Fibroblast of lung (primary cell): ENCODE results near the gene TYRO3. TPM values are rescaled to one million over a fixed set of nuclear protein-coding genes. Genes with fewer than 3 reads are reported as not detected.
A peak's percentile ranks its signal among the peaks of the same experiment; 100 is the strongest.

Experiments
- DNase-seq, 2 donors: peaks; one replicate each; pipeline versions ENCODE4 v3.0.0 to v3.0.0-alpha.2; 2010; ENCODE audit warnings: low read depth in 2 of 2
- H2AFZ ChIP-seq: 2 replicates; pipeline ENCODE4 v1.5.1; 2012; ENCODE audit warnings: low read length, control low read depth, inconsistent platforms
- H3K27ac ChIP-seq: 2 replicates; pipeline ENCODE4 v1.5.1; 2011; ENCODE audit warnings: low read length, control low read depth; ENCODE audit not compliant: insufficient read depth
- H3K27me3 ChIP-seq: 2 replicates; pipeline ENCODE4 v1.5.1; 2011; ENCODE audit warnings: mild to moderate bottlenecking, low read length; ENCODE audit not compliant: control insufficient read depth, insufficient read depth
- H3K36me3 ChIP-seq: 2 replicates; pipeline ENCODE4 v1.5.1; 2011; ENCODE audit warnings: low read length; ENCODE audit not compliant: control insufficient read depth, insufficient read depth
- H3K4me1 ChIP-seq: 2 replicates; pipeline ENCODE4 v1.5.1; 2011; ENCODE audit warnings: low read length; ENCODE audit not compliant: control insufficient read depth, insufficient read depth; ENCODE audit errors: extremely low read depth
- H3K4me2 ChIP-seq: 2 replicates; pipeline ENCODE4 v1.5.1; 2011; ENCODE audit warnings: low read length, control low read depth; ENCODE audit not compliant: insufficient read depth; ENCODE audit errors: extremely low read depth
- H3K4me3 ChIP-seq, 4 experiments: fragments of 200-600 bp in 1 of 4; sonication (generic) in 1 of 4; replicated peaks in 1 of 4; 2 replicates each; pipeline ENCODE4 v1.5.1; 2011 to 2016; ENCODE audit warnings: low read length in 4 of 4, low read depth in 3 of 4, mild to moderate bottlenecking in 3 of 4, control low read depth in 2 of 4, inconsistent platforms in 1 of 4, mixed read lengths in 1 of 4; ENCODE audit not compliant: insufficient read depth in 1 of 4; ENCODE audit errors: control extremely low read depth in 1 of 4
- H3K79me2 ChIP-seq: 2 replicates; pipeline ENCODE4 v1.5.1; 2012; ENCODE audit warnings: mild to moderate bottlenecking, low read length, inconsistent platforms; ENCODE audit not compliant: control insufficient read depth, insufficient read depth
- H3K9ac ChIP-seq: 2 replicates; pipeline ENCODE4 v1.5.1; 2011; ENCODE audit warnings: mild to moderate bottlenecking, low read length, control low read depth; ENCODE audit not compliant: insufficient read depth
- H3K9me3 ChIP-seq: 2 replicates; pipeline ENCODE4 v1.5.1; 2012; ENCODE audit warnings: low read depth, low read length; ENCODE audit not compliant: control insufficient read depth, insufficient read depth
- H4K20me1 ChIP-seq: 2 replicates; pipeline ENCODE4 v1.5.1; 2011; ENCODE audit warnings: low read length; ENCODE audit not compliant: control insufficient read depth, insufficient read depth; ENCODE audit errors: extremely low read depth
- CTCF ChIP-seq, 2 donors: IDR thresholded peaks in 1 of 2; conservative IDR thresholded peaks in 1 of 2; 1 replicate in 1 of 2; 2 replicates in 1 of 2; pipeline ENCODE4 v1.5.1; 2011 to 2012; ENCODE audit warnings: low read length in 2 of 2, control low read depth in 1 of 2, inconsistent platforms in 1 of 2, low read depth in 1 of 2, mild to moderate bottlenecking in 1 of 2
- EZH2 ChIP-seq: IDR thresholded peaks from 2 replicates; pipeline ENCODE4 v1.5.1; 2012; ENCODE audit warnings: low read length, control low read depth, mild to moderate bottlenecking; ENCODE audit errors: missing control alignments
- polyA plus RNA-seq, 2 donors: library from polyadenylated mRNA; depleted of rRNA in 1 of 2; stranded (reverse) in 1 of 2; unstranded in 1 of 2; fragments of >200 nt; gene quantifications; 2 replicates each; pipeline ENCODE4 v1.2.1, GENCODE V29; 2011 to 2012; ENCODE audit warnings: missing spikeins in 1 of 2
- total RNA-seq: library from RNA; depleted of rRNA; stranded (reverse); fragments of >200 nt; gene quantifications from 2 replicates; pipeline ENCODE4 v1.2.1, GENCODE V29; 2014

The TYRO3 gene
- total and polyA plus RNA-seq, 2 donors (not counting 1 experiment from before 2014, with no cell fraction given): 9.2 to 14.9 TPM

- H3K9ac ChIP-seq: no peak overlapping the region
- H2AFZ ChIP-seq: no peak overlapping the region
- DNase-seq: peak in 1 of 2 donors; percentile 25
- H3K4me3 ChIP-seq: no peak overlapping the region
- peaks cover 3% of the 10 kb centered on the region for H3K4me1 ChIP-seq
- no peaks in the 10 kb centered on the region for H3K27me3 ChIP-seq
- no peak overlapping the region for H3K27ac ChIP-seq
- H3K36me3 ChIP-seq: no peaks in the 10 kb centered on the region
- no peak overlapping the region for H3K4me2 ChIP-seq
- TF ChIP-seq CTCF (conservative IDR thresholded peaks at IDR 0.05 in 1 of 2, IDR thresholded peaks at IDR 0.05 in 1 of 2; ENCODE audit: low read depth in 1 of 2, low read length in 2 of 2) (no peak), EZH2 (no peak)
- H3K9me3 ChIP-seq: no peaks in the 10 kb centered on the region
- H4K20me1 ChIP-seq: no peaks in the 10 kb centered on the region
- no peaks in the 10 kb centered on the region for H3K79me2 ChIP-seq
These were observed 5.4 kb downstream of the TYRO3 start for GRCh38 chr15:41564286-41564959.

GRCh38 chr15:41564960-41565502 lies 6.0 kb downstream of the TYRO3 start:
- H3K27me3 ChIP-seq: no peaks in the 10 kb centered on the region
- no peak overlapping the region for H3K4me3 ChIP-seq
- TF ChIP-seq EZH2 (no peak), CTCF (conservative IDR thresholded peaks at IDR 0.05 in 1 of 2, IDR thresholded peaks at IDR 0.05 in 1 of 2; ENCODE audit: low read depth in 1 of 2, low read length in 2 of 2) (no peak)
- H2AFZ ChIP-seq: no peak overlapping the region
- no peak overlapping the region for H3K27ac ChIP-seq
- no peaks in the 10 kb centered on the region for H3K79me2 ChIP-seq
- no peak overlapping the region for H3K4me2 ChIP-seq
- H3K36me3 ChIP-seq: no peaks in the 10 kb centered on the region
- DNase-seq: no peak
- H3K9me3 ChIP-seq: no peaks in the 10 kb centered on the region
- H3K4me1 ChIP-seq: peaks cover 3% of the 10 kb centered on the region
- H3K9ac ChIP-seq: no peak overlapping the region
- H4K20me1 ChIP-seq: no peaks in the 10 kb centered on the region

GRCh38 chr15:41565702-41566101 lies 6.7 kb downstream of the TYRO3 start:
- Histone ChIP-seq H4K20me1 (no peaks in the 10 kb centered on the region), H3K27ac (no peak overlapping the region), H3K36me3 (no peaks in the 10 kb centered on the region), H3K4me1 (peaks cover 3% of the 10 kb centered on the region), H3K79me2 (no peaks in the 10 kb centered on the region), H3K9me3 (no peaks in the 10 kb centered on the region), H3K4me3 (no peak overlapping the region), H3K9ac (no peak overlapping the region), H3K27me3 (no peaks in the 10 kb centered on the region), H2AFZ (no peak overlapping the region), H3K4me2 (no peak overlapping the region)
- no peak for DNase-seq
- TF ChIP-seq CTCF (conservative IDR thresholded peaks at IDR 0.05 in 1 of 2, IDR thresholded peaks at IDR 0.05 in 1 of 2; ENCODE audit: low read depth in 1 of 2, low read length in 2 of 2) (no peak), EZH2 (no peak)
